ENCODE data around the gene ALDH1L1. TPM values are rescaled to one million over a fixed set of nuclear protein-coding genes. Genes with fewer than 3 reads are reported as not detected.
A peak's percentile ranks its signal among the peaks of the same experiment; 100 is the strongest.

Gene ALDH1L1
- total and polyA plus RNA-seq, 8 donors = 1.4 to 17.4 (median 5.2) TPM

DNA sequence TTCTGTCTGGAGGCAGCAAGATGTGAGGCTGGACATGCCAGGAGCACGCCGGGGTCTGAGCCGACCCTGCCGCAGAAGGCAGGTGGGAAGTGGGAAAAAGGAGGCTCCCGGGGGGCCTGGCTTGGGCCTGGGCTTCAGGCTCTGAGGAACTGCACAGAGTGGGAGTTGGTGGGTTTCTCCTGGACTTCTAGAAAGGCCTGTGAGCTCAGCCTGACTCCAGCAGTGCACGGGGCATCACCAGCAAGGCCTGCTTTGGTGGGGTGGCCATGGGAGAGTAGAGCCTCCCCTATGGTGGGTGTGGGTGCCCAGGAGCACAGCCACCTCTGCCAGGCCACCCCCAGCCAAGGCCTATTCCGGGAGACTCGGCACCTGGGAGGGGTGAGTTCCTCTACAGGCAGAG is 78.4 kb downstream of the ALDH1L1 start:
- peaks cover 0 to 29% (median 4%) of the 10 kb centered on the region in 4 donors for H3K36me3 ChIP-seq
- H3K4me3 ChIP-seq = no peak overlapping the region
- TF ChIP-seq POLR2A (IDR thresholded peaks at IDR 0.05) (no peak), POLR2AphosphoS5 (IDR thresholded peaks at IDR 0.05) (no peak), CTCF (IDR thresholded peaks at IDR 0.05) (no peak), EP300 (IDR thresholded peaks at IDR 0.05) (no peak)
- peaks cover 0 to 8% (median 2%) of the 10 kb centered on the region in 4 donors for H3K9me3 ChIP-seq
- intact Hi-C loops (cut with DNase I; ENCODE audit: low total_unique reads) = no loop called here
- H3K27me3 ChIP-seq = no peaks in the 10 kb centered on the region
- DNase-seq = no peak
- peaks cover 0 to 14% (median 5%) of the 10 kb centered on the region in 4 donors for H3K4me1 ChIP-seq
- peak overlapping the region in 3 of 5 donors; percentile 4 to 60 (median 13) for H3K27ac ChIP-seq
- 82 to 92% (median 84%) methylated on average over 6 to 8 of the region's 8 CpGs for WGBS, 5 donors

DNA sequence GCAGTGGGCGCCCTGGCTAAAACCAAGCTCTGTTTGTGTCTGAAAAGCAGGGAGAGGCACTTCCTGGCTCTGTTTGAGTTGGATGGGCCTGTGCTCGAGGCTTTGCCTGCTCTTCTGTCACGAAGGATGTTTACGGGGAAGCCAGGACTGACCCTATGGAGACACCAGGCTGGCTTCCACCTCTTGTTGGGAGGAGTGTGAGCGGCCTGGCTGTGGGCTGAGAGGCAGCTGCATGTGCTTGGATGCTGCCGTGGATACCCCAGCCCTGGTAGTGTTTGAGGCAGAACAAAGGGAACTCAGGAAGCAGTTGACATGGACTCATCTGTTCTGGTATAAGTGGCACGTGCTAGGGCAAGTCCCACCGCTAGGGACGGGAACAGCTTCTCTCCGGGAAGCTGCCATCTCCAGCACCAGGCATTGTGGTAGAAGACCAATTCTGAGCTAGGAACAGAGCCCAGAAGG is 78.8 kb downstream of the ALDH1L1 start:
- no peaks in the 10 kb centered on the region for H3K27me3 ChIP-seq
- H3K36me3 ChIP-seq = peaks cover 0 to 24% (median 4%) of the 10 kb centered on the region in 4 donors
- intact Hi-C loops (cut with DNase I; ENCODE audit: low total_unique reads) = no loop called here
- TF ChIP-seq POLR2A (IDR thresholded peaks at IDR 0.05) = no peak
- no peak for TF ChIP-seq POLR2AphosphoS5 (IDR thresholded peaks at IDR 0.05)
- no peak for TF ChIP-seq CTCF (IDR thresholded peaks at IDR 0.05)
- TF ChIP-seq EP300 (IDR thresholded peaks at IDR 0.05) = no peak
- H3K4me3 ChIP-seq = no peak overlapping the region
- peaks cover 0 to 14% (median 5%) of the 10 kb centered on the region in 4 donors for H3K4me1 ChIP-seq
- peak overlapping the region in 3 of 5 donors; percentile 4 to 60 (median 13) for H3K27ac ChIP-seq
- DNase-seq = no peak
- WGBS, 5 donors = 79 to 90% (median 81%) methylated on average over 10 of the region's 10 CpGs
- peaks cover 0 to 13% (median 5%) of the 10 kb centered on the region in 4 donors for H3K9me3 ChIP-seq

DNA sequence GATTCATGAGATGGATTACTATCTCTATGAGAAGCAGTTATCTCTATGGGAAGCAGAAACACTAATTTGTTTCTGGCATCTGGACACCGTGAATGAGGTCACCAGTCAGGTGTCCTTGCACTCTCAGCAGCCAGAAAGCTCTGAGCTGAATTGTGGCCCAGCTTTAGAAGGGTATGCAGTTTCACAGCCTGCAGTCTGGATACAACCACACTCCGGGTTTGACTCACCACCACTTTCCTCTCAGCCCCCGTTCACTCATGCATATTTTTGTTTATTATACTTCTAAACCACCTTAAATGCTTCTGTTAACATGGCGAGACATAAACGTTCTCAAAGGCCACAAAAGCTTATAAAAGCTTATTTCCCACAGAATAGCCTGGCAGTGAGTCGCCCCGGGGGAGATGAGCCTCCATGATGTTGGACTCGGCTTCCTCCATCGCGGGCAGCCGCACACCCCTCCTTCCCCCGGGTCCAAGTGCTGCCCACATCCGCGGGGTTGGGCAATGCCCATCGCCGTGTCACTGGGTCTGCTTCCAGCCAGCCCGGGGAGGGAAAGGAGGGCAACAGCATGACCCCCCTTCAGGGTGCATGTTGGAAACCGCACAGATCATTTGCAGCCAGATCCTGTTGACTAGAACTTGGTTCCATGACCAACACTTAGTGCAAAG is 79.6 kb downstream of the ALDH1L1 start:
- intact Hi-C loops (cut with DNase I; ENCODE audit: low total_unique reads) = no loop called here
- TF ChIP-seq EP300 (IDR thresholded peaks at IDR 0.05) = no peak
- no peak for TF ChIP-seq CTCF (IDR thresholded peaks at IDR 0.05)
- no peak for TF ChIP-seq POLR2A (IDR thresholded peaks at IDR 0.05)
- TF ChIP-seq POLR2AphosphoS5 (IDR thresholded peaks at IDR 0.05) = no peak
- Histone ChIP-seq H3K27ac (no peak overlapping the region), H3K27me3 (no peaks in the 10 kb centered on the region), H3K4me3 (no peak overlapping the region), H3K9me3 (peaks cover 0 to 21% (median 13%) of the 10 kb centered on the region in 4 donors), H3K4me1 (peaks cover 0 to 14% (median 5%) of the 10 kb centered on the region in 4 donors), H3K36me3 (peaks cover 0 to 18% (median 4%) of the 10 kb centered on the region in 4 donors)
- DNase-seq = no peak
- 81 to 87% (median 85%) methylated on average over 15 to 18 of the region's 18 CpGs for WGBS, 5 donors

DNA sequence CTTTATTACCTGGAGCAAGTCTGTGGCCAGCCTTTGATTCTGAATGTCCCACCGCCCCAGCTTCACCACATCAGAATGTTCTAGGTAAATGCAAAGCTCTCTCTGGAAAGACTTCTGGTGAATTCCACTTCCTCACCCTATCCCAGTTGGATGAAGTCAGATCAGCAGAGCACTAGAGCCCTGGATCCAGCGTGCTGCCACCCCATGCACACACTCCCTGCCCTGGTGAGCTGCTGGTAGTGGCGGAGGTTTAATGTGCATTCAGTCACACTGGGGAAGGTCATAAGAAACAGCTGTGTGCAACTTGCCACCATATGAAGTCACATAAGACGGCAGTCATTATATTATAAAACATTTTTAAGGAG is 80.1 kb downstream of the ALDH1L1 start:
- H3K27ac ChIP-seq = no peak overlapping the region
- H3K27me3 ChIP-seq = no peaks in the 10 kb centered on the region
- peaks cover 0 to 13% (median 1%) of the 10 kb centered on the region in 4 donors for H3K36me3 ChIP-seq
- intact Hi-C loops (cut with DNase I; ENCODE audit: low total_unique reads) = no loop called here
- 79 to 91% (median 87%) methylated on average over 4 of the region's 4 CpGs for WGBS, 5 donors
- no peak for TF ChIP-seq POLR2A (IDR thresholded peaks at IDR 0.05)
- TF ChIP-seq CTCF (IDR thresholded peaks at IDR 0.05) = no peak
- TF ChIP-seq POLR2AphosphoS5 (IDR thresholded peaks at IDR 0.05) = no peak
- TF ChIP-seq EP300 (IDR thresholded peaks at IDR 0.05) = no peak
- peaks cover 0 to 26% (median 16%) of the 10 kb centered on the region in 4 donors for H3K9me3 ChIP-seq
- no peak for DNase-seq
- H3K4me1 ChIP-seq = peaks cover 0 to 14% (median 5%) of the 10 kb centered on the region in 4 donors
- H3K4me3 ChIP-seq = no peak overlapping the region

Measured in stomach (tissue), 9 donors.